ENCODE data around the gene EHMT1. TPM values are rescaled to one million over a fixed set of nuclear protein-coding genes. Genes with fewer than 3 reads are reported as not detected.

The EHMT1 gene
- total and polyA plus RNA-seq, 2 donors (not counting 1 experiment from before 2014, with no cell fraction given): 101 to 394 TPM

DNA sequence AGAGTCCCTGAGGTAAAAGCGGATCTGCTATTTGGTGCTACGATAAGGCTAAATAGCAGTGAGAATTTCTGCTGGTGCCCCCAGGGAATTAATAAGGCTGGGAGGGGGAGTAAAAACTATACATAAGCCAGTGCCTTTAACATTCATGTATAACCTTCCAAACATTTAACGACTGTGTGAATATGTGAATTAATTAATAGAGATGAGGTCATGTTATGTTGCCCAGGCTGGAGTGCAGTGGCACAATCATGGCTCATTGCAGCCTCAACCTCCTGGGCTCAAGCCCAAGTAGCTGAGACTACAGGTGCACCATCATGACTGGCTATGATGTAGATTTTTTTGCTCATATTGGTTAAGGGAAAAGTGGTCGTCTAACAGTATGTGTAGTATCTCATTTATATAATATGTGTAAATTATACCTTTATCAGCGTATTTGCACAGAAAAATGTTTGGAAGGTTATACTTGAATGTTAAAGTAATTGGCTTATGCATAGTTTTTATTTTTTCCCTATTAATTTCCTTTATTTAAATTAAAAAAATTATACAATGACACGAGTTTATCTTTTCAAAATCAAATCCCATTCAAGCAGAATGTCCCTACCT, 64.6 kb downstream of the EHMT1 start:
- WGBS (ENCODE audit: insufficient coverage): no CpG with 5 or more reads among the region's 6 CpGs
- H3K9me3 ChIP-seq (ENCODE audit: control extremely low read depth in 1 of 3, control insufficient read depth in 2 of 3, insufficient read depth in 1 of 3, low read length in 2 of 3): no peaks in the 10 kb centered on the region
- intact Hi-C loops (cut with micrococcal nuclease): loop anchor here (2.0 kb wide), 2 partner anchors 31 to 61 kb away; no protein-coding TSS in a partner anchor

More for the DNA sequence above, 64.6 kb downstream of the EHMT1 start:
- peaks cover 40 to 45% of the 10 kb centered on the region in 2 donors for H3K4me1 ChIP-seq (ENCODE audit: control insufficient read depth in 2 of 2, insufficient read depth in 2 of 2, low read length in 2 of 2)
- H3K4me1 Mint-ChIP-seq: peaks cover 72% of the 10 kb centered on the region
- H3K4me3 Mint-ChIP-seq: peak overlapping the region; percentile 13
- H3K9ac ChIP-seq (ENCODE audit: low read length): no peak overlapping the region
- H4K20me1 ChIP-seq (ENCODE audit: control insufficient read depth, insufficient read depth, low read length, poor library complexity, severe bottlenecking): no peaks in the 10 kb centered on the region
- H3K4me2 ChIP-seq (replicated peaks; ENCODE audit: low read depth, low read length, poor library complexity, severe bottlenecking): peak overlapping the region; percentile 31
- DNase-seq (no peak), ATAC-seq (ENCODE audit: low read depth) (no peak)
- peaks cover 2 to 3% of the 10 kb centered on the region in 2 experiments for H3K36me3 ChIP-seq (replicated peaks in 1 of 2; ENCODE audit: control extremely low read depth in 1 of 2, control insufficient read depth in 1 of 2, extremely low read depth in 1 of 2, insufficient read depth in 2 of 2, low read length in 1 of 2)
- H3K27ac Mint-ChIP-seq: peak overlapping the region; percentile 81
- H3K4me3 ChIP-seq (ENCODE audit: control extremely low read depth in 1 of 5, extremely low read depth in 1 of 5, insufficient read depth in 1 of 5, low read depth in 2 of 5, low read length in 4 of 5): no peak overlapping the region
- peak overlapping the region in 1 of 2 donors; percentile 90 for H3K27ac ChIP-seq (ENCODE audit: low read length in 2 of 2)
- TF ChIP-seq, protein P1, sequence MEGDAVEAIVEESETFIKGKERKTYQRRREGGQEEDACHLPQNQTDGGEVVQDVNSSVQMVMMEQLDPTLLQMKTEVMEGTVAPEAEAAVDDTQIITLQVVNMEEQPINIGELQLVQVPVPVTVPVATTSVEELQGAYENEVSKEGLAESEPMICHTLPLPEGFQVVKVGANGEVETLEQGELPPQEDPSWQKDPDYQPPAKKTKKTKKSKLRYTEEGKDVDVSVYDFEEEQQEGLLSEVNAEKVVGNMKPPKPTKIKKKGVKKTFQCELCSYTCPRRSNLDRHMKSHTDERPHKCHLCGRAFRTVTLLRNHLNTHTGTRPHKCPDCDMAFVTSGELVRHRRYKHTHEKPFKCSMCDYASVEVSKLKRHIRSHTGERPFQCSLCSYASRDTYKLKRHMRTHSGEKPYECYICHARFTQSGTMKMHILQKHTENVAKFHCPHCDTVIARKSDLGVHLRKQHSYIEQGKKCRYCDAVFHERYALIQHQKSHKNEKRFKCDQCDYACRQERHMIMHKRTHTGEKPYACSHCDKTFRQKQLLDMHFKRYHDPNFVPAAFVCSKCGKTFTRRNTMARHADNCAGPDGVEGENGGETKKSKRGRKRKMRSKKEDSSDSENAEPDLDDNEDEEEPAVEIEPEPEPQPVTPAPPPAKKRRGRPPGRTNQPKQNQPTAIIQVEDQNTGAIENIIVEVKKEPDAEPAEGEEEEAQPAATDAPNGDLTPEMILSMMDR (IDR thresholded peaks at IDR 0.05): no peak
- POLR2A ChIA-PET: interaction anchor here (1.1 to 1.8 kb wide), 2 partner anchors 16 to 62 kb away, joined by 3 to 6 read pairs; no protein-coding TSS in a partner anchor
- H2AFZ ChIP-seq (ENCODE audit: insufficient read depth, low read depth, low read length, poor library complexity, severe bottlenecking): no peak overlapping the region
- H3K27me3 Mint-ChIP-seq: no peaks in the 10 kb centered on the region
- CTCF ChIA-PET: interaction anchor here (0.9 to 1.6 kb wide), 5 partner anchors 10 to 79 kb away, joined by 3 to 8 read pairs (median 3); no protein-coding TSS in a partner anchor
- no peaks in the 10 kb centered on the region for H3K9me3 Mint-ChIP-seq (ENCODE audit: insufficient read depth)
- peaks cover 96% of the 10 kb centered on the region for H3K79me2 ChIP-seq (ENCODE audit: control insufficient read depth, insufficient read depth, low read length)
- no peaks in the 10 kb centered on the region for H3K27me3 ChIP-seq (replicated peaks in 1 of 4; ENCODE audit: control extremely low read depth in 1 of 4, control insufficient read depth in 3 of 4, insufficient read depth in 4 of 4, low read length in 3 of 4)
